ENCODE results near the gene LRRIQ1.

LRRIQ1 gene

DNA sequence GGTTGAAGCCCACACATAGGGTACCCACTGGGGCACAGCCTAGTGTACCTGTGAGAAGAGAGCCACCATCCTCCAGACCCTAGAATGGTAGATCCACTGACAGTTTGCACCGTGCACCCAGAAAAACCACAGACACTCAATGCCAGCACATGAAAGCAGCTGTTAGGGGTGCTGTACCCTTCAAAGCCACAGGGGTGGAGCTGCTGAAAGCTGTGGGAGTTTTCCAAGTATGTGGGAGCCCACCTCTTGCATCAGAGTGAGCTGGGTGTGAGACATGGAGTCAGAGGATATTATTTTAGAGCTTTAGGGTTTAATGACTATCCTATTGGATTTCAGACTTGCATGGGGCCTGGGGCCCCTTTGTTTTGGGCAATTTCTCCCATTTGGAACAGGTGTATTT is 30.5 kb upstream of the LRRIQ1 start:
- H4K20me1 ChIP-seq = no peaks in the 10 kb centered on the region
- no peak overlapping the region for H3K4me2 ChIP-seq
- H3K9me3 ChIP-seq = no peaks in the 10 kb centered on the region
- no peaks in the 10 kb centered on the region for H3K36me3 ChIP-seq
- no peaks in the 10 kb centered on the region for H3K4me1 ChIP-seq
- H3K9ac ChIP-seq = no peak overlapping the region
- H3K27me3 ChIP-seq = no peaks in the 10 kb centered on the region
- no peak overlapping the region for H3K27ac ChIP-seq
- no peak overlapping the region for H3K4me3 ChIP-seq
- TF ChIP-seq Cebpa-rat (IDR thresholded peaks at IDR 0.05) = no peak

DNA sequence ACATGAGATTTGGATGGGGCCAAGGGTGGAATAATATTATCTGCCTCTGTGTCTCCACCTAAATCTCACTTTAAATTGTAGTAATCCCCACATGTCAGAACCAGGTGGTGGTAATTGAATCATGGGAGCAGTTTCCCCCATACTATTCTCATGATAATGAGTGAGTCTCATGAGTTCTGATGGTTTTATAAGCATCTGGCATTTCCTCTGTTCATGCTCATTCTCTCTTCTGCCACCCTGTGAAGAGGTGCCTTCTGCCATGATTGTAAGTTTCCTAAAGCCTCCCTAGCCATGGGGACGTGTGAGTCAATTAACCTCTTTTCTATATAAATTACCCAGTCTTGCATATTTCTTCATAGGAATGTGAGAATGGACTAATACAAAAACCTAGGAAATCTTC is 29.9 kb upstream of the LRRIQ1 start:
- Histone ChIP-seq H3K9ac (no peak overlapping the region), H3K27ac (no peak overlapping the region), H3K9me3 (no peaks in the 10 kb centered on the region), H3K4me2 (no peak overlapping the region), H3K4me1 (no peaks in the 10 kb centered on the region), H3K36me3 (no peaks in the 10 kb centered on the region), H3K4me3 (no peak overlapping the region), H3K27me3 (no peaks in the 10 kb centered on the region), H4K20me1 (no peaks in the 10 kb centered on the region)
- TF ChIP-seq Cebpa-rat (IDR thresholded peaks at IDR 0.05) = no peak

DNA sequence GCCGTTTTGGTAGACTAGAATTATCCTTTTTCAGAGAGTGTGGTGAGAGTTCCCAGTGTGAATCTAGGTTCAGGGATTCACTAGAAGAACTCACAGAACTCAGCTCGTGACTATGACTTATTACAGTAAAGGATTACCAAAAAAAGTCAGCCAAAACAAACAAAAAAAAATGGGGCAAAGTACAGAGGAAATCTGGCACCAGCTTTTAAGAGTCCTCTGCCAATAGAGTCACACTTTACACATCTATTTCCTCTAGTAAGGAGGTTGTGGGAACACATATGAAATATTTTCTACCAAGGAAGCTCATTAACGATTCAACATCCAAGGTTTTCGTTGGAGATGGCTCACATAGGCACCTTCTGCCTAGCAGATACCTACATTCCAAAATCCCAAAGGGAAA is 28.3 kb upstream of the LRRIQ1 start:
- Histone ChIP-seq H4K20me1 (no peaks in the 10 kb centered on the region), H3K9ac (no peak overlapping the region), H3K36me3 (no peaks in the 10 kb centered on the region), H3K4me2 (no peak overlapping the region), H3K27ac (no peak overlapping the region), H3K27me3 (no peaks in the 10 kb centered on the region), H3K4me1 (no peaks in the 10 kb centered on the region), H3K4me3 (no peak overlapping the region), H3K9me3 (no peaks in the 10 kb centered on the region)
- no peak for TF ChIP-seq Cebpa-rat (IDR thresholded peaks at IDR 0.05)

DNA sequence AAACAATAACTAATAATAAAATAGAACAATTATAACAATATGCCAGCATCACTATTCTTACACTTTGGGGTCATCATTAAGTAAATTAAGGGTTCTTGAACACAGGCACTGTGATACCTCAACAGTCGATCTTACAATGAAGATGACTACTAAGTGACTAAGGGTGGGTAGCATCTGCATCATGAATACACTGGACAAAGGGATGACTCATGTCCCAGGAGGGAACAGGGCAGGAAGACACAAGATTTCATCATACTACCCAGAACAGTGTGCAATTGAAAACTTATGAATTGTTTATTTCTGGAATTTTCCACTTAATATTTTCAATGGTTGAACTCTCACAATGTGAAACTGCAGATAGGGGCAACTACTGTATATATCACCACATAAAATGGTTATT is 19.7 kb upstream of the LRRIQ1 start:
- no peak overlapping the region for H3K4me3 ChIP-seq
- H3K9ac ChIP-seq = no peak overlapping the region
- no peaks in the 10 kb centered on the region for H3K9me3 ChIP-seq
- H3K36me3 ChIP-seq = no peaks in the 10 kb centered on the region
- H4K20me1 ChIP-seq = no peaks in the 10 kb centered on the region
- no peaks in the 10 kb centered on the region for H3K27me3 ChIP-seq
- H3K4me2 ChIP-seq = no peak overlapping the region
- TF ChIP-seq Cebpa-rat (IDR thresholded peaks at IDR 0.05) = no peak
- H3K27ac ChIP-seq = no peak overlapping the region
- H3K4me1 ChIP-seq = no peaks in the 10 kb centered on the region

DNA sequence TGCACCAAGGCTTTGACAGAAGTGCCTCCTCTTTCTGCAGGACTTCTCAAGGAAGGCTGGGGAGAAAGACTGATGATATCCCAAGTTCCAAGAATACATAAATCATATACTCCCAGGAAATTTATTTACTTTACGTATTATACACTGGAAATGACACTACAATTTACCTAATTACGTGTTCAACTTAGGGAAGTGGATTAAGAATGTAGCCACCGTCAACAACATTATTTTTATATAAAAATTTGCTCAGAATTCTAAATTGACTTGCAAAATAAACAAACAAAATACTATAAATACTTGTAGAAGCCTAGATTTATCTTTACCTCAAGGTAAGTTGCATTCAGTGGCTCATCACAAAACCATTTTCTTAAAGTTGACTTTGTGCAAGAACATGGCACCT is 19.0 kb upstream of the LRRIQ1 start:
- Histone ChIP-seq H3K4me1 (no peaks in the 10 kb centered on the region), H3K9ac (no peak overlapping the region), H3K9me3 (no peaks in the 10 kb centered on the region), H3K36me3 (no peaks in the 10 kb centered on the region), H4K20me1 (no peaks in the 10 kb centered on the region), H3K27me3 (no peaks in the 10 kb centered on the region), H3K4me2 (no peak overlapping the region), H3K4me3 (no peak overlapping the region), H3K27ac (no peak overlapping the region)
- no peak for TF ChIP-seq Cebpa-rat (IDR thresholded peaks at IDR 0.05)

DNA sequence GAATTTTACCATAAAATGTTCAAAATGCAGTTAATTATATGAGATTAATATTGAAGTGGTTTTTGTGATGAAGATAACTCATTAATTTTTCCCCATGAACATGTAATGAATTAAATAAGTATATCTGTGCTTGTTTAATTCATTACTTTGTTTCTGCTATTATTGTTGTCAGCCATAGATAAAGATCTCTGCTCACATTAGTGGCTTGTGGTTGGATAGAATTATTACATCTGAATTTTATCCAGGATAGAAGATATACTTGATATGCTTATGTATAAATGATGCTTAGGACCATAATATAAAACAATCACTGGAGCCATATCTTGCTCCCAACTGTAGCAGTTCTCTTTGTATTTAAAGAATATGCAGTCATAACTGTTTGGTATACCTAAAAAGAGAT is 18.5 kb upstream of the LRRIQ1 start:
- TF ChIP-seq Cebpa-rat (IDR thresholded peaks at IDR 0.05) = no peak
- no peaks in the 10 kb centered on the region for H3K36me3 ChIP-seq
- no peaks in the 10 kb centered on the region for H3K4me1 ChIP-seq
- no peaks in the 10 kb centered on the region for H4K20me1 ChIP-seq
- H3K27me3 ChIP-seq = no peaks in the 10 kb centered on the region
- H3K9ac ChIP-seq = no peak overlapping the region
- no peak overlapping the region for H3K4me2 ChIP-seq
- H3K4me3 ChIP-seq = no peak overlapping the region
- no peak overlapping the region for H3K27ac ChIP-seq
- H3K9me3 ChIP-seq = no peaks in the 10 kb centered on the region

DNA sequence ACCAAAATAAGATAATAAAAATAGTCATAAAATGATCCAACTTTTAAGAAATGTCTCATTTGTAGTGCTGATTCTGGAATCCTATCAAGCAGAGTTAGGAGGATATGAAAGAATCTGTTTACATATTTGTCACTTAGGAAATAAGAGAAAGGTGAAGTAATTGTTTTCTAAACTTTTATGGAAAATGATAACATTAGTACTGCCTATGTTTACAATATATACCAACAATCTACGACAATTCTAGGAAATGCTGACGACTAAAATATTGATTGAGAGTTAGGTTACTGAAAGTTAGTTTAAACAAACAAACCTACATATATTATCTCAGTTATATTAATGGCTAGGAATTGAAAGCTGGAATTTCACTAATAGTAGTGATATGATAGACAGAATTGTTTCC is 18.1 kb upstream of the LRRIQ1 start:
- H3K27me3 ChIP-seq = no peaks in the 10 kb centered on the region
- H3K4me3 ChIP-seq = no peak overlapping the region
- H3K36me3 ChIP-seq = no peaks in the 10 kb centered on the region
- H3K9me3 ChIP-seq = no peaks in the 10 kb centered on the region
- H3K9ac ChIP-seq = no peak overlapping the region
- no peaks in the 10 kb centered on the region for H3K4me1 ChIP-seq
- no peak overlapping the region for H3K27ac ChIP-seq
- no peaks in the 10 kb centered on the region for H4K20me1 ChIP-seq
- no peak overlapping the region for H3K4me2 ChIP-seq
- no peak for TF ChIP-seq Cebpa-rat (IDR thresholded peaks at IDR 0.05)

DNA sequence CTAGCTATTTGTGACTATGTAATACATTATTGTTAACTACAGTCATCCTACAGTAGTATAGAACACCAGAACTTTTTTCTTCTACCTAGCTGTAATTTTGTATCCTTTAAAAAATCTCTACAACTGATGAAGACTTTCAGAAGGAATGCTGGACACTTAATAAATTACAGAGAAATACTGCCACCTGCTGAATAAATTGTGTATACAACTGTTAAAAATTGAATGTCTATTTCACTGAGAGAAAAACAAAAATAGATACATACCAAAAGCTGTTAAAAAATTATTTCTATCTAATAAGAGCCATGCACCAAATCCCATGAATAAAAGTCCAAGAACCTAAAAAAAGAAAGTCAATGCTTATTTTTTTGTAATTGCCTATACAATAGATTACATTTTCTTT is 6.7 kb upstream of the LRRIQ1 start:
- H3K9ac ChIP-seq = no peak overlapping the region
- no peaks in the 10 kb centered on the region for H3K27me3 ChIP-seq
- no peaks in the 10 kb centered on the region for H3K9me3 ChIP-seq
- no peak overlapping the region for H3K4me3 ChIP-seq
- no peaks in the 10 kb centered on the region for H4K20me1 ChIP-seq
- H3K4me1 ChIP-seq = no peaks in the 10 kb centered on the region
- H3K4me2 ChIP-seq = no peak overlapping the region
- no peak overlapping the region for H3K27ac ChIP-seq
- H3K36me3 ChIP-seq = no peaks in the 10 kb centered on the region
- no peak for TF ChIP-seq Cebpa-rat (IDR thresholded peaks at IDR 0.05)

DNA sequence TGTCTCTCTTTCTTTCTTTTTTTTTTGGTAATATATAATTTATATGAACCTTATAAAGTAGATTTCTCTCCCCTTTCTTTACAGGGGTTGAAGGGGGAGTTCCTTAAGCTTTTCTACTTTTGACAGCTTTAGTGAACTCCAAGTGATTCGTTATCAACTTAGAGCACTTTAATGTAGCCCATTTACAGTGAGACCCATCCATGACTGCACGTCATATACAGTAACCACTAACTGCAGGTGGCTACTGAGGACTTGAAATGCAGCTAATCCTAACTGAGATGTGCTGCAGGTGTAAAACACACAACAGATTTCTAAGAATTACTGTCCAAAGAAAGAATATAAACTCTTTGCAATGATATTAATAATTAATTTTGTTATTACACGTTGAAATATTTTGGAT is 582 bp downstream of the LRRIQ1 start:
- Histone ChIP-seq H3K36me3 (no peaks in the 10 kb centered on the region), H3K4me1 (0 out of 2 replicates have a peak, but pooled peaks cover 8% of the 10 kb centered on the region), H4K20me1 (no peaks in the 10 kb centered on the region), H3K4me3 (peak overlapping the region; percentile 66), H3K27ac (no peak overlapping the region), H3K9me3 (no peaks in the 10 kb centered on the region), H3K27me3 (no peaks in the 10 kb centered on the region), H3K4me2 (peak overlapping the region; percentile 61), H3K9ac (no peak overlapping the region)
- no peak for TF ChIP-seq Cebpa-rat (IDR thresholded peaks at IDR 0.05)

DNA sequence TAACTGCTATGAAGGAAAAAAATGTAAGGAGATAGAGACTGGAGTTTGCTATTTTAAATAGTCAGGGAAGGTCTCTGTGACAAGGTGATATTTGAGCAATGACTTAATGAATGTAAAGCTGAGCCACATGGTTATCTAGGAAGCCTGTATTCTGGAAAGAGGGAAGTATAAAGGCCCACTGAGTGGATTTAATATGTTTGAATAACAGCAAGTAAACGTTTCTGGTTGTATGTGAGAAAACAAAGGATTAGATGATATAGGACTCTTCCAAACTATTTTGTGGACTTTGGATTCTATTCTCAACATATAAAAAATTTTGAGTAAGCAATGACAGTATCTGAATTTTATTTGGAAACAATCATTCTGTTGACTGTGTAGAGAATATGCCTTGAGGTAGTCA is 5.2 kb downstream of the LRRIQ1 start:
- no peak for TF ChIP-seq Cebpa-rat (IDR thresholded peaks at IDR 0.05)

DNA sequence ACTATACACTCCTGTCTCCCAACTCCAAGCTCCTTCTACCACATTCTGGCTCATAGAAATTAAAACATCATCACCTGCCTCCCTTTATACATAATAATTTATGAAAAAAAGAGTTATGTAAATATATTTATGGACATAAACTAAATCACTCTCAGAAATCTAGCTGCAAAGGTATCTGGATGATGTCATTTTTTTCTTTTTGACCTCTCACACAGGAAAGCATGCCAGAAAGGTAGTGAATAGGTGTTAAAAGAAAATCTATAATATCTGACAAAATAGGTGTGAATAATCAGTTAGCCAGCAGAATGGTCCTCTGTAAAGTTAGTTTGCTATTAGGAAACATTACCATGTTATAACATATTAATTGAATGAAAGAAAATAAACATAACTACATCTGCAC is 7.7 kb downstream of the LRRIQ1 start:
- Histone ChIP-seq H3K27ac (no peak overlapping the region), H3K4me3 (no peak overlapping the region), H3K9ac (no peak overlapping the region), H3K27me3 (no peaks in the 10 kb centered on the region), H3K4me1 (no peaks in the 10 kb centered on the region), H3K36me3 (no peaks in the 10 kb centered on the region), H4K20me1 (no peaks in the 10 kb centered on the region), H3K4me2 (no peak overlapping the region), H3K9me3 (no peaks in the 10 kb centered on the region)
- TF ChIP-seq Cebpa-rat (IDR thresholded peaks at IDR 0.05) = no peak

More for the DNA sequence above, 5.2 kb downstream of the LRRIQ1 start:
- Histone ChIP-seq H3K9ac (no peak overlapping the region), H3K27me3 (no peaks in the 10 kb centered on the region), H3K9me3 (no peaks in the 10 kb centered on the region), H3K36me3 (no peaks in the 10 kb centered on the region), H3K4me3 (no peak overlapping the region), H3K4me1 (0 out of 2 replicates have a peak, but pooled peaks cover 5% of the 10 kb centered on the region), H3K4me2 (no peak overlapping the region), H3K27ac (no peak overlapping the region), H4K20me1 (no peaks in the 10 kb centered on the region)
